Tibial nerve (tissue), 4 donors: ENCODE measurements around the gene TGFB1. TPM values are rescaled to one million over a fixed set of nuclear protein-coding genes. Genes with fewer than 3 reads are reported as not detected.
A peak's percentile ranks its signal among the peaks of the same experiment; 100 is the strongest.

Source experiments
- DNase-seq, 2 donors: peaks; one replicate each; pipeline ENCODE4 v3.0.0-alpha.2; 2019; ENCODE audit warnings: low spot score in 2 of 2
- H3K27ac ChIP-seq, 4 donors: fragments of 200-600 bp; sonication (generic) in 3 of 4; one replicate each; pipeline ENCODE4 v1.5.1; 2017 to 2019; ENCODE audit warnings: mild to moderate bottlenecking in 1 of 4
- H3K27me3 ChIP-seq, 2 donors: fragments of 200-600 bp; sonication (generic) in 1 of 2; one replicate each; pipeline versions ENCODE4 v1.5.1 to v1.6.0; 2017 to 2019
- H3K36me3 ChIP-seq, 3 donors: fragments of 200-600 bp; sonication (generic); one replicate each; pipeline ENCODE4 v1.5.1; 2018 to 2019
- H3K4me1 ChIP-seq, 4 donors: fragments of 200-600 bp; sonication (generic) in 3 of 4; one replicate each; pipeline ENCODE4 v1.5.1; 2017 to 2019
- H3K4me3 ChIP-seq, 4 donors: fragments of 200-600 bp; sonication (generic) in 3 of 4; one replicate each; pipeline ENCODE4 v1.5.1; 2017 to 2019; ENCODE audit warnings: mild to moderate bottlenecking in 1 of 4, moderate library complexity in 1 of 4
- H3K9me3 ChIP-seq, 4 donors: fragments of 200-600 bp; sonication (generic) in 3 of 4; one replicate each; pipeline ENCODE4 v1.5.1; 2017 to 2019
- CTCF ChIP-seq, 5 experiments: fragments of 200-600 bp in 3 of 5; fragments of 450-650 bp in 2 of 5; sonication (generic) in 3 of 5; IDR thresholded peaks; one replicate each; pipeline ENCODE4 v1.5.1; 2016 to 2019; ENCODE audit warnings: antibody characterized with exemption in 5 of 5, mild to moderate bottlenecking in 3 of 5, moderate library complexity in 2 of 5
- EP300 ChIP-seq, 2 donors: sonication (generic); formaldehyde crosslinking; IDR thresholded peaks; one replicate each; pipeline ENCODE4 v1.6.1; 2017; ENCODE audit warnings: antibody characterized with exemption in 2 of 2, mild to moderate bottlenecking in 1 of 2
- POLR2A ChIP-seq, 2 donors: fragments of 450-650 bp; IDR thresholded peaks; one replicate each; pipeline ENCODE4 v1.6.1; 2017; ENCODE audit warnings: antibody characterized with exemption in 2 of 2, mild to moderate bottlenecking in 2 of 2, moderate library complexity in 2 of 2
- WGBS, 2 donors: methylation state at CpG; one replicate each; pipeline ENCODE4 v1.1.5; 2018; 5-methylcytosine and 5-hydroxymethylcytosine counted together
- total RNA-seq, 4 donors: library from RNA; depleted of rRNA; stranded (reverse); fragments of >200 nt; gene quantifications; one replicate each; pipeline ENCODE4 v1.1.0, GENCODE V29; 2016

Gene TGFB1
- total RNA-seq, 4 donors from 2014 or later: 14.6 to 31.8 (median 23.9) TPM

GRCh38 chr19:41398598-41398997, 44.9 kb upstream of the TGFB1 start:
- Histone ChIP-seq H3K9me3 (no peaks in the 10 kb centered on the region), H3K27me3 (no peaks in the 10 kb centered on the region), H3K36me3 (peaks cover 0 to 19% (median 0%) of the 10 kb centered on the region in 3 donors), H3K4me1 (peaks cover 0 to 68% (median 23%) of the 10 kb centered on the region in 4 donors), H3K4me3 (peak overlapping the region; percentile 74 to 99 (median 96)), H3K27ac (peak overlapping the region in 3 of 4 donors; percentile 91 to 97 (median 93))
- TF ChIP-seq POLR2A (IDR thresholded peaks at IDR 0.05) (no peak), CTCF (IDR thresholded peaks at IDR 0.05) (no peak), EP300 (IDR thresholded peaks at IDR 0.05) (no peak)
- 55 to 65% methylated on average over 3 of the region's 3 CpGs for WGBS, 2 donors
- DNase-seq: no peak

- WGBS, 2 donors: 0 to 1% methylated on average over 5 of the region's 5 CpGs
- H3K36me3 ChIP-seq: peaks cover 0 to 13% (median 0%) of the 10 kb centered on the region in 3 donors
- no peaks in the 10 kb centered on the region for H3K27me3 ChIP-seq
- H3K9me3 ChIP-seq: no peaks in the 10 kb centered on the region
- H3K4me3 ChIP-seq: peak overlapping the region; percentile 74 to 99 (median 96)
- peak overlapping the region; percentile 87 to 97 (median 92) for H3K27ac ChIP-seq
- H3K4me1 ChIP-seq: peaks cover 0 to 62% (median 23%) of the 10 kb centered on the region in 4 donors
- DNase-seq: no peak
- TF ChIP-seq EP300 (IDR thresholded peaks at IDR 0.05): no peak
- TF ChIP-seq POLR2A (IDR thresholded peaks at IDR 0.05): no peak
- no peak for TF ChIP-seq CTCF (IDR thresholded peaks at IDR 0.05)
Measured at GRCh38 chr19:41398050-41398418, 44.3 kb upstream of the TGFB1 start.

DNA sequence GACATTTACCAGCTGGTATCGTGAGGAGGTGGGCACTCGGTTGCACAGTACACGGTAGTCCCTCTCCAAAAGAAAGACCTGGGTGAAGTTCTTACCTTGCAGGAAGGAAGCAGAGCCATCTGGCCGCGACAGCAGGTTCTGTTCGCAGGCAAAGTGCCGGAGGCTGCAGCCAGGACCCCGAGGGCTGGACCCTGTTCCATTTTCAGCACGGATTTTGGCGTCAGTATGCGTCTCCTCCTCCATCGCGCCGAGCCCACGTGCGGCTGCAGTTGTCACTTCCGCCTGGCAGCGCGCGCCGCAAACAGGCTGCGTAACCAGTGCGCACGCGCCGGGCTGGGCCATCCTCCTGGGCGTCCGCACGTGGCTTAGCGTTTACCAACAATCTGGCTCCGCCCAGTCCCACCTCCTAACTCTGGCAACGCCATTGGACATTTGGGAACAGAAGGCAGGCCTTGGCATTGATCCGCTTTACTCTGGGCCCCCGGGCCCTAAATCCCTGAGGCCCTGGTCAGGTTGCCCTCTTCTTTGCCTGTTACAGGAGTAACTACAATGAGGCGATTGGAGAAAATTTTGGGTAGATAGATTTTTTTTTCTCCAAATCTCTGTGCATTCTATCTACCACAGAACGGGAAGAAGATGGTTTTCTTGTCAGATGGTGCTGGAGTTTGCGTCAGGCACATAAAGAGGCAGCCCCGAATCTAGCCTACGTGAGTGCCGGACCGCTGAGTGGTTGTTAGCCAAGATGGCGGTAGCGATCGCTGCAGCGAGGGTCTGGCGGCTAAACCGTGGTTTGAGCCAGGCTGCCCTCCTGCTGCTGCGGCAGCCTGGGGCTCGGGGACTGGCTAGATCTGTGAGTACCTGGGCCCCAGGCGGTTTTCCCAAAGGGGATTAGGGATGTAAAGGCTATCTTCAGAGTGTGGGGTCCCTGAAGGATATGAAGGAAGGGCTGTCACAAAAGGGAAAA, 43.6 kb upstream of the TGFB1 start, which contains the start of the genes BCKDHA and EXOSC5:
Gene BCKDHA, plus strand, starts transcription at position 733 of the 964 bp plus-strand sequence. Its CDS starts 10 bp downstream, at position 743.
Gene EXOSC5, minus strand, starts transcription at position 274 of the 964 bp plus-strand sequence. Its CDS starts 31 bp downstream, at position 243.
- Histone ChIP-seq H3K27ac (peak within 1 kb of the TSS; percentile 87 to 97 (median 92)), H3K9me3 (no peaks in the 10 kb centered on the region), H3K27me3 (no peaks in the 10 kb centered on the region), H3K36me3 (peaks cover 0 to 13% (median 0%) of the 10 kb centered on the region in 3 donors), H3K4me3 (peak within 1 kb of the TSS; percentile 74 to 99 (median 96)), H3K4me1 (peaks cover 0 to 55% (median 23%) of the 10 kb centered on the region in 4 donors)
- DNase-seq: peak; percentile 99
- 0 to 1% methylated on average over 41 to 50 of the region's 50 CpGs for WGBS, 2 donors
- TF ChIP-seq CTCF (IDR thresholded peaks at IDR 0.05) (peak in 2 of 5 experiments; percentile 28 to 53), EP300 (IDR thresholded peaks at IDR 0.05) (peak; percentile 85 to 98), POLR2A (IDR thresholded peaks at IDR 0.05) (no peak)

- Histone ChIP-seq H3K27me3 (no peaks in the 10 kb centered on the region), H3K4me3 (no peak overlapping the region), H3K27ac (no peak overlapping the region), H3K36me3 (peaks cover 0 to 26% (median 6%) of the 10 kb centered on the region in 3 donors), H3K4me1 (peaks cover 0 to 38% (median 23%) of the 10 kb centered on the region in 4 donors), H3K9me3 (no peaks in the 10 kb centered on the region)
- TF ChIP-seq EP300 (IDR thresholded peaks at IDR 0.05) (no peak), CTCF (IDR thresholded peaks at IDR 0.05) (no peak), POLR2A (IDR thresholded peaks at IDR 0.05) (no peak)
- DNase-seq: no peak
- 63 to 68% methylated on average over 6 of the region's 6 CpGs for WGBS, 2 donors
Measured at GRCh38 chr19:41395355-41395754, 41.6 kb upstream of the TGFB1 start.
